Esophagus squamous epithelium (tissue), 4 donors: ENCODE measurements around the gene MN1.

Source experiments
- POLR2A ChIP-seq, 4 donors: fragments of 450-650 bp; IDR thresholded peaks; one replicate each; pipeline ENCODE4 v1.6.1; 2017; ENCODE audit warnings: antibody characterized with exemption in 4 of 4, mild to moderate bottlenecking in 4 of 4, moderate library complexity in 3 of 4
- TF ChIP-seq, protein P1 (sequence below), 6 experiments: fragments of 450-650 bp in 4 of 6; fragments of 200-600 bp in 2 of 6; sonication (generic) in 2 of 6; IDR thresholded peaks; one replicate each; pipeline ENCODE4 v1.5.1; 2016 to 2019; ENCODE audit warnings: antibody characterized with exemption in 6 of 6, mild to moderate bottlenecking in 4 of 6, moderate library complexity in 4 of 6

DNA sequence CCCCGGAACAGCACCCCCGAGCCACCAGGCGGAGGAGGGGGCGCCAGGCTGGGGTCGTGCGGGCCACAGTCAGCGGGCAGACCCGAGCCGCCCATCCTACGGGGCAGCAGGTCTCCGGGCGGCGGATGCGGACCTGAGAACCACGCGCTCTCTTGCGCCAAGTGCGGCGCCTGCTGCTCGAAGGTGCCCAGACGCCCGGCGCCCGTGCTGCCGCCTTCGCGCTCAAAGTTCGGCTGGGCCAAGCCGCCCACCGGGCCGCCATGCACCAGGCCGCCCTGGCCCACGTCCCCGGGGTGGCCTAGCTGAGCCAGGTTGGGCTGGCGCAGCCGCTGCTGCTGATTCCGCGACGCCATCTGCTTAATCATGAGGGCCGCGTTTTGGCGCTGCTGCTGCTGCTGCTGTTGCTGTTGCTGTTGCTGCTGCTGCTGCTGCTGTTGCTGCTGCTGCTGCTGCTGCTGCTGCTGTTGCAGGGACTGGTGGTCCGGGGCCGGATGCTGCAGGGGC is 3.0 kb downstream of the MN1 start:
- no peak for TF ChIP-seq POLR2A (IDR thresholded peaks at IDR 0.05)
- TF ChIP-seq, protein P1, sequence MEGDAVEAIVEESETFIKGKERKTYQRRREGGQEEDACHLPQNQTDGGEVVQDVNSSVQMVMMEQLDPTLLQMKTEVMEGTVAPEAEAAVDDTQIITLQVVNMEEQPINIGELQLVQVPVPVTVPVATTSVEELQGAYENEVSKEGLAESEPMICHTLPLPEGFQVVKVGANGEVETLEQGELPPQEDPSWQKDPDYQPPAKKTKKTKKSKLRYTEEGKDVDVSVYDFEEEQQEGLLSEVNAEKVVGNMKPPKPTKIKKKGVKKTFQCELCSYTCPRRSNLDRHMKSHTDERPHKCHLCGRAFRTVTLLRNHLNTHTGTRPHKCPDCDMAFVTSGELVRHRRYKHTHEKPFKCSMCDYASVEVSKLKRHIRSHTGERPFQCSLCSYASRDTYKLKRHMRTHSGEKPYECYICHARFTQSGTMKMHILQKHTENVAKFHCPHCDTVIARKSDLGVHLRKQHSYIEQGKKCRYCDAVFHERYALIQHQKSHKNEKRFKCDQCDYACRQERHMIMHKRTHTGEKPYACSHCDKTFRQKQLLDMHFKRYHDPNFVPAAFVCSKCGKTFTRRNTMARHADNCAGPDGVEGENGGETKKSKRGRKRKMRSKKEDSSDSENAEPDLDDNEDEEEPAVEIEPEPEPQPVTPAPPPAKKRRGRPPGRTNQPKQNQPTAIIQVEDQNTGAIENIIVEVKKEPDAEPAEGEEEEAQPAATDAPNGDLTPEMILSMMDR (IDR thresholded peaks at IDR 0.05) = no peak
